OCI-LY1 (cell line): ENCODE data around the gene TFPI2.

ENCODE experiments used
- H2AFZ ChIP-seq: fragments of 200-600 bp; sonication (generic), shearing (Covaris generic); 2 replicates; pipeline ENCODE4 v1.6.0; 2014; ENCODE audit warnings: antibody characterized with exemption, mild to moderate bottlenecking, low read length
- H3F3A ChIP-seq: fragments of 200-600 bp; sonication (generic), shearing (Covaris generic); 2 replicates; pipeline ENCODE4 v1.6.0; 2014; ENCODE audit warnings: mild to moderate bottlenecking, antibody characterized with exemption, low read length, moderate library complexity; ENCODE audit not compliant: insufficient read depth
- H3K27ac ChIP-seq: fragments of 200-600 bp; sonication (generic); 2 replicates; pipeline ENCODE4 v1.5.1; 2014; ENCODE audit warnings: low read length, mixed run types, mild to moderate bottlenecking, low read depth; ENCODE audit not compliant: poor library complexity, severe bottlenecking
- H3K27me3 ChIP-seq: fragments of 200-600 bp; sonication (generic); 2 replicates; pipeline ENCODE4 v1.6.0; 2014; ENCODE audit warnings: antibody characterized with exemption, mild to moderate bottlenecking, low read length, moderate library complexity; ENCODE audit not compliant: insufficient read depth
- H3K36me3 ChIP-seq: fragments of 200-600 bp; sonication (generic); 2 replicates; pipeline ENCODE4 v1.6.1; 2014; ENCODE audit warnings: mild to moderate bottlenecking, antibody characterized with exemption, low read length, moderate library complexity, mixed read lengths; ENCODE audit not compliant: insufficient read depth
- H3K4me1 ChIP-seq: fragments of 200-600 bp; sonication (generic); 2 replicates; pipeline ENCODE4 v1.5.1; 2014; ENCODE audit warnings: mild to moderate bottlenecking, low read length, moderate library complexity; ENCODE audit not compliant: insufficient read depth, severe bottlenecking
- H3K4me2 ChIP-seq: fragments of 200-600 bp; sonication (generic), shearing (Covaris generic); 2 replicates; pipeline ENCODE4 v1.6.1; 2014; ENCODE audit warnings: low read length
- H3K4me3 ChIP-seq: fragments of 200-600 bp; sonication (generic); 2 replicates; pipeline ENCODE4 v1.5.1; 2014; ENCODE audit warnings: low read length, low read depth, mild to moderate bottlenecking, mixed read lengths; ENCODE audit not compliant: poor library complexity, severe bottlenecking
- H3K79me2 ChIP-seq: fragments of 200-600 bp; shearing (Covaris generic); 2 replicates; pipeline ENCODE4 v1.6.1; 2016; ENCODE audit warnings: mixed run types, low read length, mixed read lengths; ENCODE audit not compliant: insufficient read depth
- H3K9ac ChIP-seq: fragments of 200-600 bp; sonication (generic), shearing (Covaris generic); 2 replicates; pipeline ENCODE4 v1.6.1; 2014; ENCODE audit warnings: mild to moderate bottlenecking, low read length, mixed read lengths
- H3K9me2 ChIP-seq: fragments of 200-600 bp; sonication (generic), shearing (Covaris generic); 2 replicates; pipeline ENCODE4 v1.6.1; 2014; ENCODE audit warnings: low read depth, mild to moderate bottlenecking, low read length, mixed read lengths
- H3K9me3 ChIP-seq: fragments of 200-600 bp; shearing (Covaris generic); 2 replicates; pipeline ENCODE4 v1.6.1; 2014; ENCODE audit warnings: low read length, mixed read lengths
- H4K20me1 ChIP-seq: fragments of 200-600 bp; sonication (generic), shearing (Covaris generic); 2 replicates; pipeline ENCODE4 v1.6.0; 2016; ENCODE audit warnings: mild to moderate bottlenecking, low read length; ENCODE audit not compliant: insufficient read depth
- CTCF ChIP-seq: fragments of 200-600 bp; sonication (generic), shearing (Covaris generic); IDR thresholded peaks from 2 replicates; pipeline ENCODE4 v1.5.1; 2017; ENCODE audit warnings: mild to moderate bottlenecking, antibody characterized with exemption, low read length, moderate library complexity, mixed read lengths
- EZH2 ChIP-seq: fragments of 200-600 bp; sonication (generic), shearing (Covaris generic); IDR thresholded peaks from 2 replicates; pipeline ENCODE4 v1.8.0; 2017; ENCODE audit warnings: borderline replicate concordance, mixed run types, mild to moderate bottlenecking, antibody characterized with exemption, low read length, moderate library complexity, mixed read lengths

TFPI2 gene

DNA sequence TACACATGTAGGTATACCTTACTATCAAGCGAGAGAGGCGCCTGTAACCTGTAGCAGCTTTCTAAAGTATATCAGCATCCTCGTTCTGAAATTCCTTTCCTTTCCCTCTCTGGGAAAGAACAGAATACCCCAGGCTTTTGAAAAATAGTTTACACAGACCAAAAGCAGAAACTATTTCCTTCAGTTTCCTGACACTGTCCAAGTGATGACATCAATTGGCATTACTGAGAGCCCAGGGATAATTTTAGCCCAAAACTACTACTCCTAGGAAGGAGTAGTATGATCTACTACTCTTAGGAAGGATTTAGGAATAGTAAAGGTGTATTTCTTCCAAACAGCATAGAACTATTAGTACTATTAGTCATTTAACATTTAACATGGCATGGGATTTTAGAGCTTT lies 37.0 kb upstream of the TFPI2 start:
- no peak overlapping the region for H3K4me3 ChIP-seq

GRCh38 chr7:93926800-93927199 lies 36.2 kb upstream of the TFPI2 start:
- TF ChIP-seq CTCF (no peak), EZH2 (no peak)
- Histone ChIP-seq H4K20me1 (no peaks in the 10 kb centered on the region), H3K4me1 (peaks cover 35% of the 10 kb centered on the region), H3K9ac (no peak overlapping the region), H3K27ac (no peak overlapping the region), H3K4me2 (no peak overlapping the region), H3K79me2 (no peaks in the 10 kb centered on the region), H2AFZ (no peak overlapping the region), H3F3A (no peaks in the 10 kb centered on the region), H3K9me3 (no peaks in the 10 kb centered on the region), H3K27me3 (no peaks in the 10 kb centered on the region), H3K36me3 (no peaks in the 10 kb centered on the region), H3K9me2 (no peaks in the 10 kb centered on the region), H3K4me3 (no peak overlapping the region)

More for the DNA sequence above, 37.0 kb upstream of the TFPI2 start:
- no peaks in the 10 kb centered on the region for H3F3A ChIP-seq
- no peaks in the 10 kb centered on the region for H3K27me3 ChIP-seq
- no peak overlapping the region for H2AFZ ChIP-seq
- TF ChIP-seq EZH2 (no peak), CTCF (no peak)
- no peaks in the 10 kb centered on the region for H3K9me2 ChIP-seq
- H3K27ac ChIP-seq, result no peak overlapping the region
- H3K4me1 ChIP-seq, result peaks cover 27% of the 10 kb centered on the region
- no peak overlapping the region for H3K9ac ChIP-seq
- H3K36me3 ChIP-seq, result no peaks in the 10 kb centered on the region
- no peaks in the 10 kb centered on the region for H4K20me1 ChIP-seq
- no peaks in the 10 kb centered on the region for H3K79me2 ChIP-seq
- no peaks in the 10 kb centered on the region for H3K9me3 ChIP-seq
- no peak overlapping the region for H3K4me2 ChIP-seq

DNA sequence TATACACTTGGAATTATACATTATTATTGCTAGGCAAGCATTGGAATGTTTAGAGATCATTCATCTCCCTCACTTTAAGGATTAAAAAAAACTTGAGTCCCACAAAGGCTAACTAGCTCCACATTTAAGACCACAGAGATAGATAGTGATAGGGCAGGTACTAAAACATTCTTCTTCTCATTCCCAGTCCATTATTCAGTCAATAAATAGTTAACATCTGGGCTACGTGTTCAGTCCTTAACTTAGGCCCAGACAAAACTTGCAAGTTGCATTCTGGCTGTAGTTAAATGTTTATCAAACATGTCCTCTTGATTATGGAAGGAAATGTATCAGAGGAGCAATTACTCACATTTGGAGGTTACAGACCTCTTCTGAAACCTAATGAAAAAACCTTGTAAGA lies 33.4 kb upstream of the TFPI2 start:
- H3K9me2 ChIP-seq, result no peaks in the 10 kb centered on the region
- H3K27ac ChIP-seq, result peak overlapping the region; percentile 3
- peak overlapping the region; percentile 56; the same call in 1 of the 2 replicates for H3K4me2 ChIP-seq
- H3K4me3 ChIP-seq, result peak overlapping the region; percentile 59
- no peaks in the 10 kb centered on the region for H3K79me2 ChIP-seq
- no peaks in the 10 kb centered on the region for H3K9me3 ChIP-seq
- peak overlapping the region; percentile 3; the same call in 1 of the 2 replicates for H3K9ac ChIP-seq
- H3K27me3 ChIP-seq, result no peaks in the 10 kb centered on the region
- no peak for TF ChIP-seq EZH2
- no peak for TF ChIP-seq CTCF
- H4K20me1 ChIP-seq, result no peaks in the 10 kb centered on the region
- no peak overlapping the region for H2AFZ ChIP-seq
- H3K4me1 ChIP-seq, result peaks cover 52% of the 10 kb centered on the region
- H3K36me3 ChIP-seq, result no peaks in the 10 kb centered on the region
- H3F3A ChIP-seq, result no peaks in the 10 kb centered on the region
